Right lobe of liver (tissue), 4 donors: Measurements from ENCODE around the gene BAZ2A.

Experiments used
- POLR2A ChIP-seq: fragments of 450-650 bp; IDR thresholded peaks from one replicate; pipeline ENCODE4 v1.6.1; 2017; ENCODE audit warnings: antibody characterized with exemption, mild to moderate bottlenecking
- TF ChIP-seq, protein P1 (sequence below), 4 donors: fragments of 200-600 bp in 3 of 4; fragments of 450-650 bp in 1 of 4; IDR thresholded peaks; one replicate each; pipeline versions ENCODE4 v1.5.1 to v1.8.0; 2016 to 2022; ENCODE audit warnings: antibody characterized with exemption in 4 of 4, mild to moderate bottlenecking in 2 of 4
- donor health status: DM: no; HTN: no; CAD: no.
- donor health status: DM: no; HTN: no; CAD: no.
- donor health status: DM: no; HTN: yes; CAD: no.

DNA sequence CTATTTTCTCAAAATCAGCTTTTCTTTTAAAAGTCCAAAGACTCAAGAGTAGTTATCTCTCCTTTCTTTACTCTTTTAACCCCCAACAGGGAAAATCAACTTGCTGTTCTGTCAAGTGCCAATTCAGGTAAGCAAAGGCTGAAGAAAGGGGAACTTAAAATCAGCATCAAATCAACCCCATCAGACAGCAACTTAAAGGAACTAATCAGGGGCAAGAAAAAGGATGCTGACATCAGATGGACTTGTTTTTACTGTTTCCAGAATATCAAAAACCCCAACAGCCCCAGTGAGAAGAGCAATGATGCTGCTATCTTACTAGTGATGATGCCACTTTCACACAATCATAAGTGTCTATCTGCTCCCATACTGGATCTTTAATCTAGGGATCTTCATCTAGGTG lies 3.4 kb downstream of the BAZ2A start:
- TF ChIP-seq, protein P1, sequence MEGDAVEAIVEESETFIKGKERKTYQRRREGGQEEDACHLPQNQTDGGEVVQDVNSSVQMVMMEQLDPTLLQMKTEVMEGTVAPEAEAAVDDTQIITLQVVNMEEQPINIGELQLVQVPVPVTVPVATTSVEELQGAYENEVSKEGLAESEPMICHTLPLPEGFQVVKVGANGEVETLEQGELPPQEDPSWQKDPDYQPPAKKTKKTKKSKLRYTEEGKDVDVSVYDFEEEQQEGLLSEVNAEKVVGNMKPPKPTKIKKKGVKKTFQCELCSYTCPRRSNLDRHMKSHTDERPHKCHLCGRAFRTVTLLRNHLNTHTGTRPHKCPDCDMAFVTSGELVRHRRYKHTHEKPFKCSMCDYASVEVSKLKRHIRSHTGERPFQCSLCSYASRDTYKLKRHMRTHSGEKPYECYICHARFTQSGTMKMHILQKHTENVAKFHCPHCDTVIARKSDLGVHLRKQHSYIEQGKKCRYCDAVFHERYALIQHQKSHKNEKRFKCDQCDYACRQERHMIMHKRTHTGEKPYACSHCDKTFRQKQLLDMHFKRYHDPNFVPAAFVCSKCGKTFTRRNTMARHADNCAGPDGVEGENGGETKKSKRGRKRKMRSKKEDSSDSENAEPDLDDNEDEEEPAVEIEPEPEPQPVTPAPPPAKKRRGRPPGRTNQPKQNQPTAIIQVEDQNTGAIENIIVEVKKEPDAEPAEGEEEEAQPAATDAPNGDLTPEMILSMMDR (IDR thresholded peaks at IDR 0.05) = no peak
- no peak for TF ChIP-seq POLR2A
